OCI-LY1 (cell line): ENCODE data around the gene NAA10.

Source experiments
- EZH2 ChIP-seq: fragments of 200-600 bp; sonication (generic), shearing (Covaris generic); IDR thresholded peaks from 2 replicates; pipeline ENCODE4 v1.8.0; 2017; ENCODE audit warnings: borderline replicate concordance, mixed run types, mild to moderate bottlenecking, antibody characterized with exemption, low read length, moderate library complexity, mixed read lengths
- TF ChIP-seq, protein P1 (sequence below): fragments of 200-600 bp; sonication (generic), shearing (Covaris generic); IDR thresholded peaks from 2 replicates; pipeline ENCODE4 v1.5.1; 2017; ENCODE audit warnings: mild to moderate bottlenecking, antibody characterized with exemption, low read length, moderate library complexity, mixed read lengths

DNA sequence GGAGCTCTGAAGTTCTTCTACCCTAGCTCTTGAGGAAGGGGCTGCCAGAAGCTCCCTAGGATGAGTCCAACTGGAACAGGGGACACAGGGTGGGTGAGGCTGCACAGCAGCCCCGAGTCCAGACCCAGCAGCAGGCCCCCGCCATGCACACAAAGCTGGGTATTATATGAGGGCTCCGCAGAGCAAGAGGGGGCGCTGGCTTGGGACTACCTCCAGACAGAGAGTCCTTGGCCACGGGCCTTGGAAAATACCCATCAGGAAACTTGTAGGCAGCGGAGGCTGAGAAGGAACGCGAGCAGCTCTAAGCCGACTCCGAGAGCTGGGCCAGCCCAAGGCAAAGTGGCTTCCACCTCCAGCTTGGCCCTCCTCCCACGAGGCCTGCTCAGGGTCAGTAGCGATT, 28.7 kb upstream of the NAA10 start:
- TF ChIP-seq EZH2 = no peak
- TF ChIP-seq, protein P1, sequence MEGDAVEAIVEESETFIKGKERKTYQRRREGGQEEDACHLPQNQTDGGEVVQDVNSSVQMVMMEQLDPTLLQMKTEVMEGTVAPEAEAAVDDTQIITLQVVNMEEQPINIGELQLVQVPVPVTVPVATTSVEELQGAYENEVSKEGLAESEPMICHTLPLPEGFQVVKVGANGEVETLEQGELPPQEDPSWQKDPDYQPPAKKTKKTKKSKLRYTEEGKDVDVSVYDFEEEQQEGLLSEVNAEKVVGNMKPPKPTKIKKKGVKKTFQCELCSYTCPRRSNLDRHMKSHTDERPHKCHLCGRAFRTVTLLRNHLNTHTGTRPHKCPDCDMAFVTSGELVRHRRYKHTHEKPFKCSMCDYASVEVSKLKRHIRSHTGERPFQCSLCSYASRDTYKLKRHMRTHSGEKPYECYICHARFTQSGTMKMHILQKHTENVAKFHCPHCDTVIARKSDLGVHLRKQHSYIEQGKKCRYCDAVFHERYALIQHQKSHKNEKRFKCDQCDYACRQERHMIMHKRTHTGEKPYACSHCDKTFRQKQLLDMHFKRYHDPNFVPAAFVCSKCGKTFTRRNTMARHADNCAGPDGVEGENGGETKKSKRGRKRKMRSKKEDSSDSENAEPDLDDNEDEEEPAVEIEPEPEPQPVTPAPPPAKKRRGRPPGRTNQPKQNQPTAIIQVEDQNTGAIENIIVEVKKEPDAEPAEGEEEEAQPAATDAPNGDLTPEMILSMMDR = no peak
